GM12801 (cell line): ENCODE results near the gene OOSP3.

Experiments
- TF ChIP-seq, protein P1 (sequence below): IDR thresholded peaks from one replicate; pipeline ENCODE4 v1.5.1; 2011; ENCODE audit warnings: control low read depth; ENCODE audit not compliant: insufficient read length; ENCODE audit errors: extremely low read depth

Gene OOSP3

DNA sequence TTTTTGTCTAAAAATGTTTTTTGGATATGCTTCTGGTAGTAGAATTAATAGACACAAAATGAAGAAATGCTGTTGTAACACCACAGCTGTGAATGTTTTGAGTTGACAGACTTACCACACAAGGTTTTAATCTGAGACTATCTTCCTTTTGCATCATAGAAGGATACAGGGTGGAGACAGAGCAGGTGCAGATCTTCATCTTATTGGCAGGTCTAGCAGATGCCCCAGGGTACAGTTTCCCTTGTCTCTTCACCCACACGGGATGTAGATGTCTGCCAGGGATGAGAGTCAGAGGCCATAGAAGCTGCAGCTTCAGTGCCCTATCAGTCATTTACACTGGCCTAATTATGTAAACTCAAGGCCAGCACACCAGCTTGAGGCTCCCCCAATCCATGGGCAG lies 985 bp downstream of the OOSP3 start:
- TF ChIP-seq, protein P1, sequence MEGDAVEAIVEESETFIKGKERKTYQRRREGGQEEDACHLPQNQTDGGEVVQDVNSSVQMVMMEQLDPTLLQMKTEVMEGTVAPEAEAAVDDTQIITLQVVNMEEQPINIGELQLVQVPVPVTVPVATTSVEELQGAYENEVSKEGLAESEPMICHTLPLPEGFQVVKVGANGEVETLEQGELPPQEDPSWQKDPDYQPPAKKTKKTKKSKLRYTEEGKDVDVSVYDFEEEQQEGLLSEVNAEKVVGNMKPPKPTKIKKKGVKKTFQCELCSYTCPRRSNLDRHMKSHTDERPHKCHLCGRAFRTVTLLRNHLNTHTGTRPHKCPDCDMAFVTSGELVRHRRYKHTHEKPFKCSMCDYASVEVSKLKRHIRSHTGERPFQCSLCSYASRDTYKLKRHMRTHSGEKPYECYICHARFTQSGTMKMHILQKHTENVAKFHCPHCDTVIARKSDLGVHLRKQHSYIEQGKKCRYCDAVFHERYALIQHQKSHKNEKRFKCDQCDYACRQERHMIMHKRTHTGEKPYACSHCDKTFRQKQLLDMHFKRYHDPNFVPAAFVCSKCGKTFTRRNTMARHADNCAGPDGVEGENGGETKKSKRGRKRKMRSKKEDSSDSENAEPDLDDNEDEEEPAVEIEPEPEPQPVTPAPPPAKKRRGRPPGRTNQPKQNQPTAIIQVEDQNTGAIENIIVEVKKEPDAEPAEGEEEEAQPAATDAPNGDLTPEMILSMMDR: no peak

DNA sequence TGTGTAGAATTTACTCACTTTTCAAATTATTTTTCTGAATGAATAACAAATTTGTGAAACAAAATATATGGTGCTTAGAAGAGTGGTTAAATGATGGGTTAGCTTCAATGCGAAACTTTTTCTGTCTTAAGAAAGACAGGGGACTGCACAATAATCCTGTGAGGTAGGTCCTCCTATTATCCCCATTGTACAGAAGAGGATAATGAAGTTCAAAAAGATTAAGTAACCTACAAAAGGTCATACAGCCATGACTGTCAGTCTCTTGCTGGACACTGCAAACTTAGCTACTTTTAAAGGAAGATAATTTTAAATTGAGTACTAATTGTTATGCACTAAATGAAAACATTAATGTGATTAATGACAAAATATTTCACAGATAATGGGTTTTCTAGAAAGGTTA lies 5.0 kb downstream of the OOSP3 start:
- TF ChIP-seq, protein P1: no peak

DNA sequence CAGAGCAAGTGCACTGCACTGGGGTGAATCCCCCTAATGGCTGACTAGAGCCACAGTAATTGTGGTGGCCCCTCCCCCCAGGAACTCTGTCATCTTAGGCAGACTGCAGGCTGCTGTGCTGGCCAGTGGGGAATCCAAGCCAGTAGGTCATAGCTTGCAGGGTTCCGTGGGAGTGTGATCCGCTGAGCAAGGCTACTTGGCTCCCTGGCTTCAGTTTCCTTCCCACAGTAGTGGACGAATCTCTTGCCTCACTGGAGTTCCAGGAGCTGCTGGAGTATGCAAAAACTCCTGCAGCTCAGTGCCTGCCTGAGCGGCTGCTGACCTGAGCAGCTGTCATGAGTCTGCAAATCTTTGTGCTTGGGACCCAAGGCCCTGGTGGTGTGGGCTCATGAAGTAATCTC lies 13.2 kb downstream of the OOSP3 start:
- TF ChIP-seq, protein P1: no peak

DNA sequence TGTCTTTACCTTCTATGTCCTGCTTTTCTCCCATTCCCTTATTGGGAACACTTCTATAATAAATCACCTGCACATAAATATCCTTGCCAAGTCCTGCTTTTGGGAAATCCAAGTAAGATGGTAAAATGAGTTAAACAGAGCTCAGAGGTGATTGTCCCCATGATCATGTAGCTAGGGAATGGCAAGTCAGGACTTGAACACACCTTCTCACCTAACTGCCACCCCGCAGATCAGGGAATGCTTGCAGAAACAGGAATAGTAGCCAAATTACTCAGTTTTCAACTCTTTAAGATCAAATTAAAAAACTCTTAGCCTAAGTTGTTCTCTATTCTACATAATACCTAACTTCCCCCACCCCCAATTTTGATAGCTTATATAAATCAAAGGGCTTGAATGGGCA lies 16.0 kb downstream of the OOSP3 start:
- TF ChIP-seq, protein P1: no peak

DNA sequence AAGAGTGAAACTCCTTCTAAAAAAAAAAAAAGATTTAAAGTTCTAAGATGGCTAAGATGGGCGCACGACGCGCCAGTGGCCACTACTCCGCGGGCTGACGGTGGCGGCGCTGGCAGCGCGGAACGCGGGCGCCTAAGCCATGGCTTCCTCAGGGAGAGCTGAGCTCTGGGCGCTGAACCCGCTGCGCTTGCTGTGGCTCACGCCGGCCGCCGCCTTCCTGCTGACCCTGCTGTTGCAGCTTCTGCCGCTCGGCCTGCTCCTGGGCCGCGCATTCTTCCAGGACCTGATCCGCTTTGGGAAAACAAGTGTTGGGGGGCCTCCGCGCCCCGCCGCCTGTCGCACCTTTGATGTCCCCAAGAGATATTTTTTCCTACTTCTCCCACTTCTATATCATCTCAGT lies 19.5 kb downstream of the OOSP3 start:
- TF ChIP-seq, protein P1: no peak

DNA sequence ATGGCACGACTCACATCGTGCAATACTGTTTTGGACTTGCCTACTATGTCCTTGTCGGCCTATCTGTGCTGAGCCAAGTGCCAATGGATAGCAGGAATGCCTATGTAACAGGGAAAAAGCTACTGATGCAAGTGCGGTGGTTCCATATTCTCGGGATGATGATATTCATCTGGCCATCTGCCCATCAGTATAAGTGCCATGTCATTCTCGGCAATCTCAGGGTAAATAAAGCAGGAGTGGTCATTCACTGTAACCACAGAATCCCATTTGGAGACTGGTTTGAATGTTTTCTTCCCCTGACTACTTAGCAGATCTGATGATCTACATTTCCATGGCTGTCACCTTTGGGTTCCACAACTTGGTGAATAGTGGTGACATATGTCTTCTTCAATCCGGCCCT lies 20.1 kb downstream of the OOSP3 start:
- TF ChIP-seq, protein P1: no peak

DNA sequence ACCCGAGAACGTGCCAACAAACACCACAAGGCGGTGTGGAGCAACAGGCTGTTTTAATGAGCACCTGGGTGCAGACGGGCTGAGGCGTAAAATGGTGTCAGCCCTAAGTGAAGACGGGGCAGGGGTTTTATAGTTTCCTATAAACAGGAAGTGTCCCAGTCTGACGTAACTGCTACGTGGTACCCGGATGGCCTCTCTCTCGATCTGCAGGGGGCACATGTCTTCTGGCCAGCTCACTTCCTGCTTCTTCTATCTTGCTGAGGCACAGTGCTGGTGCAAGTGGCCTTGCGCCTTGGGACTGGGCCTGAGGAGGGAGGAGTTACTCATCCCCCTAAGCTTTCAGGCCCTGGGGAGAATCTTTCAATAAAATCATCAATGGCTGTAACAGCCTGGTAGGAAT lies 20.9 kb downstream of the OOSP3 start:
- TF ChIP-seq, protein P1: no peak
